LNCaP clone FGC (cell line): ENCODE data around the gene ZNF630.
A peak's percentile ranks its signal among the peaks of the same experiment; 100 is the strongest.
"Not testable (repeated sequence)": the region's sequence is repeated elsewhere in the genome, so short reads cannot be mapped to it uniquely, and the experiment has no call there.

Source experiments
- DNase-seq: peaks from one replicate; pipeline ENCODE4 v3.0.0-alpha.2; 2011; ENCODE audit warnings: low read depth
- H3K4me3 ChIP-seq: 2 replicates; pipeline ENCODE4 v1.5.1; 2011; ENCODE audit warnings: mild to moderate bottlenecking, low read depth, low read length, control low read depth
- TF ChIP-seq, protein P1 (sequence below): IDR thresholded peaks from 2 replicates; pipeline ENCODE4 v1.5.1; 2012; ENCODE audit warnings: mild to moderate bottlenecking; ENCODE audit not compliant: control insufficient read depth, insufficient read depth; ENCODE audit errors: extremely low read depth

ZNF630 gene

DNA sequence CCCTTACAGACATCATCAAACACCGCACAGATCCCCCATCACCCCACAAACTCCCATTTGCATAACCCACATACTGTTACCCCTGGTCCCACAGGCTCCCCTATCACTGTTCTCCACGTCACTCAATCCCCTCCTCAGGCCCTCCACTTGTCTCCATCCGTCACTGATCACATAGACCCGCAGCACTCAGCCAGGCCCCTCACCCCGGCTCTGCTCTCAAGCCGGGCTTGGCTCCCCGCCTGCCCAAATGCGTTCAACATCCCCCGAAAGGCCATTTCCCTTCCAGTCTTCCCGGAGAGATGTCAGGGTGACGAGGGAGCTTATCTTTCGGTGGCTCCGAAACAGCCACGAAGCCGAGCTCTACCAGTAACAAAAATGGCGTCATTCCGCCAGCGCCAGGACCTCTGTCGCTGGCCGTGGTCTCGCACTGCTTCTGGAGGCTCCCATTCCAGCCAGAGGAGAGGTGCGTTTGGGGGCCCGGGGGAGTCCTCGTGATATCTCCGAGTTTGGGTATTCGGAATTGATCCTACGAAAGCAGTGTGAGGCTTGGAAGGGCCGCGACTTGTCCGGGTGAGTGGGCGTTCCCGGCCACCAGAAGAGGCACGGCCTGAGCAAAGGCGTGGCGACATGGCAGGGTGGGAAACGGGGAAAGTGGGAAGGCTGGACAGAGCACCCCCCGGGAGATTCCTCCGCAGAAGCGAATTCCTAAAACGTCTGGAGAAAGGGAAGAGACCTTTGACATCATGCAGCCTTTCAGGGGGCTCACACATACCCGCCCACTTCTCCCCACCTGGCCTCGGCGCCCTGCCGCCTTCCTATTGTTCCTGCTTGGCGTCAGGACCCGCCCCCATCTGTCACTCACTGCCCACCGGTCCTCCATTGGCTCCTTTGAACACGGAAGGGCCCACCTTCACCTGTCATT is at the start of gene ZNF630:
ZNF630 (minus strand) TSS at position 577 of the 922 bp plus-strand sequence. CDS start 4,754 bp downstream, outside the sequence.
- DNase-seq, result no peak
- TF ChIP-seq, protein P1, sequence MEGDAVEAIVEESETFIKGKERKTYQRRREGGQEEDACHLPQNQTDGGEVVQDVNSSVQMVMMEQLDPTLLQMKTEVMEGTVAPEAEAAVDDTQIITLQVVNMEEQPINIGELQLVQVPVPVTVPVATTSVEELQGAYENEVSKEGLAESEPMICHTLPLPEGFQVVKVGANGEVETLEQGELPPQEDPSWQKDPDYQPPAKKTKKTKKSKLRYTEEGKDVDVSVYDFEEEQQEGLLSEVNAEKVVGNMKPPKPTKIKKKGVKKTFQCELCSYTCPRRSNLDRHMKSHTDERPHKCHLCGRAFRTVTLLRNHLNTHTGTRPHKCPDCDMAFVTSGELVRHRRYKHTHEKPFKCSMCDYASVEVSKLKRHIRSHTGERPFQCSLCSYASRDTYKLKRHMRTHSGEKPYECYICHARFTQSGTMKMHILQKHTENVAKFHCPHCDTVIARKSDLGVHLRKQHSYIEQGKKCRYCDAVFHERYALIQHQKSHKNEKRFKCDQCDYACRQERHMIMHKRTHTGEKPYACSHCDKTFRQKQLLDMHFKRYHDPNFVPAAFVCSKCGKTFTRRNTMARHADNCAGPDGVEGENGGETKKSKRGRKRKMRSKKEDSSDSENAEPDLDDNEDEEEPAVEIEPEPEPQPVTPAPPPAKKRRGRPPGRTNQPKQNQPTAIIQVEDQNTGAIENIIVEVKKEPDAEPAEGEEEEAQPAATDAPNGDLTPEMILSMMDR, result no peak
- H3K4me3 ChIP-seq, result no peak within 1 kb of the TSS

DNA sequence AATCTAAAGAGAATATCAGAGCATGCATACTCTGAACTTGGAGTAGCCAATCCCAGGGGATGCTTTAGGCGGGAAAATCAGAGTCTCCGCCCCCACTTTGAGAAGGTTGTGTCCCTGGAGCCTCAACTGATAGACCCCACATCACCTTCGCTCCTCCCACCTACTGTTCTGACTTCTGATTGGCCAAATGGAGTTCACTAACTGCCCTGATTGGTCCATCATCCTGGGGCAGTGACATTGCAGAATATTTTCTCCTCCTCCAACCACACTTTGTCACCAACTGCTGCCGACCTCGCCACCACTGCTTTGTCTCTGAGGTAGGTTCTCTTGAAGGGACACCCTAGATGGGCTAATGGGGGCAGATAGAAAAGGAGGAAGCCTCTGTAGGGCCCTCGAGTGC is 36.3 kb upstream of the ZNF630 start:
- no peak overlapping the region for H3K4me3 ChIP-seq
- DNase-seq, result no peak
- TF ChIP-seq, protein P1, result no peak

DNA sequence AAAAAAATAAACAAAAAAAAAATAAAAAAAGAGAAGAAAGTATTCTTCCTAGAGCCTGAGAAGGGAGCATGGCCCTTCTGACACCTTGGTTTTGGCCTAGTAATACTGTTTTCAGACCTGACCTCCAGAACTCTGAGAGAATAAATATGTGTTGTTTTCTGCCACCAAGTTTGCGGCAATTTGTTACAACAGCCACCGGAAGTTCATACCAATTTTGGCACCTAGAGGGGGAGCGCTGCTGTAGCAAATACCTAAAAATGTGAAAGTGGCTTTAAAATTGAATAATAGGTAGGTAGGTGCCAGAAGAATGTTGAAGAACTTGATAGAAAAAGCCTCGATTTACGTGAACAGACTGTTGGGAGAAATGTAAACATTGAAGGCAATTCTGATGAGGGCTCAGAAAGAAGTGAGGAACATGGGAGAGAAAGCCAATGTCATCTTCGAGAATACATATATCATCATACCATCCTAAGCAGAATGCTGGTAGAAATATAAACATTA is 31.5 kb upstream of the ZNF630 start:
- no peak overlapping the region for H3K4me3 ChIP-seq
- no peak for DNase-seq
- TF ChIP-seq, protein P1, result no peak

DNA sequence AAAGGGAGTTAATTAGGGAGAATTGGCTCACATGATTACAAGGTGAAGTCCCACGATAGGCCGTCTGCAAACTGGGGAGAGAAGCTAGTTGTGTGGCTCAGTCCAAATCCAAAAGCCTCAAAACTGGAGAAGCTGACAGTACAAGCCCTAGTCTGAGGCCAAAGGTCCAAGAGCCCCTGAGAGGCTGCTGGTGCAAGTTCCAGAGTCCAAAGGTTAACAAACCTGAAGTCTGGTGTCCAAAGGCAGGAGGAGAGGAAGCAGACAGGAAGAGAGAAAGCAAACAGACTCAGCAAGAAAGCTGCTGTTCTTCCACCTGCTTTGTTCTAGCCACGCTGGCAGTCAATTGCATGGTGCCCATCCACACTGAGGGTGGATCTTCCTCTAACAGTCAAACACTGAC is 30.0 kb upstream of the ZNF630 start:
- no peak for DNase-seq
- TF ChIP-seq, protein P1, result no peak
- H3K4me3 ChIP-seq, result no peak overlapping the region

DNA sequence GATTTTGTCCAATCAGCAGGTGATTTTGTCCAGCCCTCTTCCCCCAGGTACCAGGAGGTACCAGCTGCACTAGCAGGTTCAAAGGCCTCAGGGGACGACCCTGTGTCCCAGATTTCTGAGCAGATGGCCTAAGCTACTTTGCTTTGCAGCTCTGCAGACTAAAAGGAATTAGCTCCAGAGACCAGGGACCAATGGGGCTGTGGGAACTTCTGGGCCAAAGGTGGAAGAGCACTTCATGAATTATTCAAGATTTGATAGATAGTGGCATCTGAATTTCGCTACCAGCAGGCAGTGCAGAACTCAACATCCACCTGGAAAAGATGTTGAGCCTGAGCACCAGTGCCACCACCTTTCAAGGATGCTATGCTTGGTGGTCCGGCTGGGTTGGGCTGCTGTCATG is 21.1 kb upstream of the ZNF630 start:
- not testable (repeated sequence) for H3K4me3 ChIP-seq, DNase-seq

DNA sequence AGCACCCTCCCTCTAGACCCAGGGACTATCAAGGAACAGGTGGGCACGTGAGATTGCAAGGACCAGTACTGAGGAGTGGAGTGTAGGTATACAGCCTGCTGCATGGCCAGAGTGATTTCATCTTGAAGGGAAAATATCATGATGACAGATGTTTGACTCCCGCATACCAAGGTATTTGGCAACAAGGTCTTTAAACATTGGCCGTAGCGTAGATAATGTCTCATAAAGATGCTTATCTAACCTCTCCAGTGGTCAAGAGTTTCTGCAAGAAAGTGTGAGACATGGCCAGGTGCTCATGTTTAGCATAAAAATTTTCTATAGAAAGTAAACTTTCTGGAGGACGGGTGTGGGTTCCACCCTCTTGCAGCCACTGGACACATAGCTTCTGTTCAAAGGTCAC is 18.7 kb upstream of the ZNF630 start:
- TF ChIP-seq, protein P1, result no peak

DNA sequence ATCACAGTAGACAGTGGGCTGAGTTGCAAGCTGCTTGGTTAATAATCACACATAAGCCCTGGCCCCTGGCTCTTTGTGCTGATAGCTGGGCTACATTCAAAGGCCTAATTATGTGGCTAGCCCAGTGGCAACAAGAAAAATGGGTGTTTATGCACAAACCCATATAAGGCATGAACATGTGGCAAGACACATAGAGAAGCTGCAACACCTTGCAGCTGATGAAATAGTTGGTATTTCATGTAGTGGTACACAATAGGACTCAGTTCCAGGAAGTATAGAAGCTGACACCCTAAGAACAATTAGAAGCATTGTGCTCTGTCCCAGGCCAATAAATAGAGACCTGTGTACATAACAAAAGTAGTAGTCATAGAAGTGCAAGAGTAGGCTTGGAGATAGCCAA is 14.6 kb upstream of the ZNF630 start:
- no peak for DNase-seq
- TF ChIP-seq, protein P1, result no peak
- H3K4me3 ChIP-seq, result no peak overlapping the region

More for the DNA sequence above, 18.7 kb upstream of the ZNF630 start:
- peak; percentile 41 for DNase-seq
- H3K4me3 ChIP-seq, result no peak overlapping the region
